HepG2 (cell line): ENCODE data around the gene VWA7. TPM values are rescaled to one million over a fixed set of nuclear protein-coding genes. Genes with fewer than 3 reads are reported as not detected.
A peak's percentile ranks its signal among the peaks of the same experiment; 100 is the strongest.

Experiments
- ASH2L ChIP-seq: fragments of 300-600, 200-600 bp; sonication (generic); IDR thresholded peaks from 2 replicates; pipeline ENCODE4 v1.7.0; 2017; ENCODE audit warnings: low read depth, mild to moderate bottlenecking, moderate library complexity, mixed read lengths, low read length; ENCODE audit not compliant: insufficient read length
- DNMT1 ChIP-seq: sonication (generic); formaldehyde crosslinking; IDR thresholded peaks from 2 replicates; pipeline ENCODE4 v1.5.1; 2020; ENCODE audit warnings: mild to moderate bottlenecking, missing genetic modification reagents
- GZF1 ChIP-seq: sonication (generic); formaldehyde crosslinking; IDR thresholded peaks from 2 replicates; pipeline ENCODE4 v1.5.1; 2020; ENCODE audit warnings: mild to moderate bottlenecking, missing genetic modification reagents
- HNRNPLL ChIP-seq: fragments of 200-400 bp; formaldehyde crosslinking; IDR thresholded peaks from 2 replicates; pipeline ENCODE4 v1.6.1; 2017; ENCODE audit warnings: mild to moderate bottlenecking, low read depth, low read length; ENCODE audit not compliant: poor library complexity, severe bottlenecking
- IRX3 ChIP-seq: sonication (generic); formaldehyde crosslinking; IDR thresholded peaks from 2 replicates; pipeline ENCODE4 v1.8.1; 2023; ENCODE audit warnings: mild to moderate bottlenecking, low read depth, missing genetic modification reagents, borderline replicate concordance
- KAT8 ChIP-seq: IDR thresholded peaks from 2 replicates; pipeline ENCODE4 v1.6.1; 2016; ENCODE audit warnings: missing genetic modification reagents, missing compliant biosample characterization
- KDM5A ChIP-seq: fragments of 200-600 bp; sonication (generic); IDR thresholded peaks from 2 replicates; pipeline ENCODE4 v1.7.0; 2018; ENCODE audit warnings: antibody characterized with exemption, mild to moderate bottlenecking, low read length, borderline replicate concordance
- NCOA2 ChIP-seq: sonication (generic); formaldehyde crosslinking; IDR thresholded peaks from 2 replicates; pipeline ENCODE4 v1.8.0; 2022; ENCODE audit warnings: inconsistent platforms
- NFRKB ChIP-seq: fragments of 450-650 bp; IDR thresholded peaks from 2 replicates; pipeline ENCODE4 v1.6.1; 2017
- PRDM15 ChIP-seq: sonication (generic); formaldehyde crosslinking; IDR thresholded peaks from 2 replicates; pipeline ENCODE4 v1.4.0; 2020; ENCODE audit warnings: missing genetic modification reagents
- RCOR2 ChIP-seq: IDR thresholded peaks from 2 replicates; pipeline ENCODE4 v1.6.1; 2016; ENCODE audit warnings: missing biosample characterization, missing genetic modification reagents
- SAP130 ChIP-seq: IDR thresholded peaks from 2 replicates; pipeline ENCODE4 v1.6.1; 2016; ENCODE audit warnings: low read depth
- SUZ12 ChIP-seq: fragments of 150-350 bp; IDR thresholded peaks from 2 replicates; pipeline ENCODE4 v1.6.1; 2014; ENCODE audit warnings: low read depth, low read length
- ZNF205 ChIP-seq: IDR thresholded peaks from 2 replicates; pipeline ENCODE4 v1.6.1; 2018; ENCODE audit warnings: missing biosample characterization, missing genetic modification reagents
- ZNF432 ChIP-seq: sonication (generic); formaldehyde crosslinking; IDR thresholded peaks from 2 replicates; pipeline ENCODE4 v1.5.0; 2020; ENCODE audit warnings: missing genetic modification reagents, mild to moderate bottlenecking, borderline replicate concordance
- ZNF619 ChIP-seq: sonication (generic); formaldehyde crosslinking; IDR thresholded peaks from 2 replicates; pipeline ENCODE4 v1.4.0; 2020; ENCODE audit warnings: mild to moderate bottlenecking, missing genetic modification reagents
- ZNF7 ChIP-seq: IDR thresholded peaks from 2 replicates; pipeline ENCODE4 v1.6.1; 2016; ENCODE audit warnings: missing biosample characterization, missing genetic modification reagents
- ZNF713 ChIP-seq: sonication (generic); formaldehyde crosslinking; IDR thresholded peaks from 2 replicates; pipeline ENCODE4 v1.4.0; 2020; ENCODE audit warnings: mild to moderate bottlenecking, missing genetic modification reagents
- ZNF761 ChIP-seq: sonication (generic); formaldehyde crosslinking; conservative IDR thresholded peaks from 2 replicates; pipeline ENCODE4 v1.4.0; 2020; ENCODE audit warnings: mild to moderate bottlenecking, missing genetic modification reagents
- ZNF768 ChIP-seq: sonication (generic); formaldehyde crosslinking; IDR thresholded peaks from 2 replicates; pipeline ENCODE4 v1.4.0; 2020; ENCODE audit warnings: missing genetic modification reagents
- ZNF788 ChIP-seq: sonication (generic); formaldehyde crosslinking; IDR thresholded peaks from 2 replicates; pipeline ENCODE4 v1.5.0; 2020; ENCODE audit warnings: mild to moderate bottlenecking, missing genetic modification reagents, borderline replicate concordance
- ZNF83 ChIP-seq: sonication (generic); formaldehyde crosslinking; IDR thresholded peaks from 2 replicates; pipeline ENCODE4 v1.4.0; 2020; ENCODE audit warnings: missing genetic modification reagents, mild to moderate bottlenecking, borderline replicate concordance
- polyA plus RNA-seq, 8 experiments: library from polyadenylated mRNA; depleted of rRNA in 3 of 8; stranded (reverse) in 7 of 8; unstranded in 1 of 8; fragments of >200 nt; fragmentation: Illumina TruSeq in 4 of 8; extraction: Trizol in 4 of 8; gene quantifications; 2 replicates each; pipeline versions ENCODE4 v1.2.1 to v1.2.3, GENCODE V29; 2011 to 2016; ENCODE audit warnings: low read depth in 4 of 8, missing spikeins in 1 of 8, mixed read lengths in 1 of 8; ENCODE audit not compliant: insufficient read depth in 1 of 8
- total RNA-seq, 5 experiments: library from RNA; depleted of rRNA; stranded (reverse); fragments of >200 nt; fragmentation: Illumina TruSeq; extraction: Trizol; gene quantifications; 2 replicates each; pipeline ENCODE4 v1.2.3, GENCODE V29; 2016; ENCODE audit warnings: low read depth in 1 of 5
- TF ChIP-seq, protein P1 (sequence below): sonication (generic); formaldehyde crosslinking; IDR thresholded peaks from 2 replicates; pipeline ENCODE4 v1.4.0; 2020; ENCODE audit warnings: missing genetic modification reagents
- TF ChIP-seq, protein P2 (sequence below): IDR thresholded peaks from 2 replicates; pipeline ENCODE4 v1.6.1; 2016; ENCODE audit warnings: mild to moderate bottlenecking, missing biosample characterization, missing genetic modification reagents
- TF ChIP-seq, protein P3 (sequence below): sonication (generic); formaldehyde crosslinking; IDR thresholded peaks from 2 replicates; pipeline ENCODE4 v1.5.1; 2020; ENCODE audit warnings: missing genetic modification reagents, mild to moderate bottlenecking, borderline replicate concordance

The VWA7 gene
- total and polyA plus RNA-seq, 2 of the 13 experiments (the other 11 are each of a cell fraction or from before 2014, with no cell fraction given): 0.86 to 3.3 TPM

DNA sequence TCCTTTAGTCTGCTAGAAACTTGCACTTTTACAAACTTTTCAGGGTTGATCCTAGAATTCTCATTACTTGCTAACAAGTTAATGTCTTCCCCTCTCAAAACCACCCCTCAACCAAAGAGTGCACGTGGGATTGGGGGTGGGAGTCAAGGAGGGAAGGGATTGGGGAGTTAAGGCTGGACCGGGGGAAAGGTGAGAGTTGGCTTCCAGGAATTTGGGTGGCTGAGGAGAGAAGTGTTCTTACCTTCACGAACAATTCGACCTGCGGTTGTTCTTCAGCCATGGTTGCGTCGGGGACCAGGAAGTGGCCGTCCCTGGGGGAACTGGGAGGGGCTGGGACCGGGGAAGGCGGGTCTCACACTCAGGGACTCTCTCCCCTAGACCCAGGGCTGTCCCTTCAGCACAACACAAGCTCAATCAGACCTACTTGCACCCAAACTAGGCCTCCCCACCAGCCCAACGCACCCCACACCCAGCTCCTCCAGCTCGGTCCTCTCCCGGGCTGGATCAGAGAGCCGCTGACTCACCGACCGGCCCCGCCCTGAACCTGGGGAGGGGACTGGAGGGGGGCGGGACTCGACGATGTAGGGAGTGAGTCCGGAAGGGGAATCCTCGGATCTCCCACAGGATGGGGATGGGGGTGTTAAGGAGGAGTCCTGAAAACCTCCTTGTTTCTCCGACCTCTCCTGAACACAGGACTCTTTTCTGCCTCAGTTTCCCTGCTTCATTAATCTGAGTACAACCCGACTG lies 40.9 kb downstream of the VWA7 start, which contains the start of gene CLIC1 (continued):
- TF ChIP-seq ZNF768 (CRISPR knock-in tag): peak; percentile 73
- no peak for TF ChIP-seq ZNF83 (CRISPR knock-in tag)
- TF ChIP-seq SUZ12: no peak
- TF ChIP-seq KAT8 (CRISPR knock-in tag): peak; percentile 64
- TF ChIP-seq NFRKB: no peak
- no peak for TF ChIP-seq ZNF7 (CRISPR knock-in tag)
- TF ChIP-seq ZNF205 (CRISPR knock-in tag): 0 out of 2 replicates have a peak, but pooled peaks have one; percentile 18
- peak; percentile 98 for TF ChIP-seq SAP130
- 0 out of 2 replicates have a peak, but pooled peaks have one; percentile 75 for TF ChIP-seq ZNF761 (CRISPR knock-in tag)
- peak; percentile 85; the same call in 1 of the 2 replicates for TF ChIP-seq RCOR2 (CRISPR knock-in tag)
- TF ChIP-seq PRDM15 (CRISPR knock-in tag): peak; percentile 62; the same call in 1 of the 2 replicates
- no peak; the same call in 1 of the 2 replicates for TF ChIP-seq DNMT1 (CRISPR knock-in tag)
- TF ChIP-seq ZNF788 (CRISPR knock-in tag): peak; percentile 52; the same call in 1 of the 2 replicates
- TF ChIP-seq, protein P1, sequence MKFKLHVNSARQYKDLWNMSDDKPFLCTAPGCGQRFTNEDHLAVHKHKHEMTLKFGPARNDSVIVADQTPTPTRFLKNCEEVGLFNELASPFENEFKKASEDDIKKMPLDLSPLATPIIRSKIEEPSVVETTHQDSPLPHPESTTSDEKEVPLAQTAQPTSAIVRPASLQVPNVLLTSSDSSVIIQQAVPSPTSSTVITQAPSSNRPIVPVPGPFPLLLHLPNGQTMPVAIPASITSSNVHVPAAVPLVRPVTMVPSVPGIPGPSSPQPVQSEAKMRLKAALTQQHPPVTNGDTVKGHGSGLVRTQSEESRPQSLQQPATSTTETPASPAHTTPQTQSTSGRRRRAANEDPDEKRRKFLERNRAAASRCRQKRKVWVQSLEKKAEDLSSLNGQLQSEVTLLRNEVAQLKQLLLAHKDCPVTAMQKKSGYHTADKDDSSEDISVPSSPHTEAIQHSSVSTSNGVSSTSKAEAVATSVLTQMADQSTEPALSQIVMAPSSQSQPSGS: peak; percentile 64; the same call in 1 of the 2 replicates
- TF ChIP-seq, protein P2, sequence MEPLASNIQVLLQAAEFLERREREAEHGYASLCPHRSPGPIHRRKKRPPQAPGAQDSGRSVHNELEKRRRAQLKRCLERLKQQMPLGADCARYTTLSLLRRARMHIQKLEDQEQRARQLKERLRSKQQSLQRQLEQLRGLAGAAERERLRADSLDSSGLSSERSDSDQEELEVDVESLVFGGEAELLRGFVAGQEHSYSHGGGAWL (CRISPR knock-in tag): peak; percentile 63; the same call in 1 of the 2 replicates
- no peak for TF ChIP-seq ZNF432 (CRISPR knock-in tag)
- no peak; the same call in 1 of the 2 replicates for TF ChIP-seq ZNF713 (CRISPR knock-in tag)
- TF ChIP-seq NCOA2 (CRISPR knock-in tag): peak; percentile 69
- peak; percentile 14 for TF ChIP-seq ASH2L
- TF ChIP-seq GZF1: peak; percentile 36; the same call in 1 of the 2 replicates
- peak; percentile 63 for TF ChIP-seq KDM5A
- no peak for TF ChIP-seq IRX3 (CRISPR knock-in tag)
- peak; percentile 57 for TF ChIP-seq HNRNPLL
- TF ChIP-seq ZNF619: 0 out of 2 replicates have a peak, but pooled peaks have one; percentile 43
- TF ChIP-seq, protein P3, sequence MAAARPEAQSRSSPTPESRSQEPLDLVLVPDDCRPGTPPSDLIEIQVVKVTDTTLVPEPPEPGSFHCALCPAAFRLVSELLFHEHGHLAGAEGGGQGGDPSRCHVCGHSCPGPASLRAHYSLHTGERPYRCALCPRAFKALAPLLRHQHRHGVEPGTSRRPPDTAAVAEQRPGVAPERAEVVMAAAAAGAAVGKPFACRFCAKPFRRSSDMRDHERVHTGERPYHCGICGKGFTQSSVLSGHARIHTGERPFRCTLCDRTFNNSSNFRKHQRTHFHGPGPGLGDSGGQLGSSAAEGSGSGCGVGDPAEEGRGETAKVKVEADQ (CRISPR knock-in tag): no peak
